Measurements from ENCODE around the gene RGS9.

The RGS9 gene

GRCh38 chr17:65222214-65222738 lies 85.1 kb downstream of the RGS9 start:
- DNase-seq, result no peak

GRCh38 chr17:65225061-65225460 lies 87.9 kb downstream of the RGS9 start:
- DNase-seq, result no peak

GRCh38 chr17:65226227-65226626 lies 89.1 kb downstream of the RGS9 start:
- DNase-seq, result no peak

GRCh38 chr17:65227637-65228036 lies 90.5 kb downstream of the RGS9 start:
- DNase-seq, result no peak

GRCh38 chr17:65228287-65228686 lies 91.1 kb downstream of the RGS9 start:
- no peak for DNase-seq

- DNase-seq, result peak; percentile 47 to 73
These were observed 91.8 kb downstream of the RGS9 start for GRCh38 chr17:65228734-65229620.

GRCh38 chr17:65229621-65229995 lies 92.4 kb downstream of the RGS9 start:
- DNase-seq, result no peak

GRCh38 chr17:65230040-65230439 lies 92.9 kb downstream of the RGS9 start:
- no peak for DNase-seq

GRCh38 chr17:65231086-65231485 lies 93.9 kb downstream of the RGS9 start:
- no peak for DNase-seq

- DNase-seq, result peak; percentile 39 to 59
These were observed 94.6 kb downstream of the RGS9 start for GRCh38 chr17:65231662-65232335.

- no peak for DNase-seq
These were observed 98.1 kb downstream of the RGS9 start for GRCh38 chr17:65235284-65235683.

GRCh38 chr17:65236321-65236720 lies 99.2 kb downstream of the RGS9 start:
- DNase-seq, result no peak

GRCh38 chr17:65243838-65244625 lies 106.9 kb downstream of the RGS9 start:
- no peak for DNase-seq

- no peak for DNase-seq
These were observed 109.1 kb downstream of the RGS9 start for GRCh38 chr17:65246252-65246651.

- DNase-seq, result no peak
These were observed 112.6 kb downstream of the RGS9 start for GRCh38 chr17:65249774-65250173.

GRCh38 chr17:65254166-65254565 lies 117.0 kb downstream of the RGS9 start:
- no peak for DNase-seq

- DNase-seq, result no peak
These were observed 122.1 kb downstream of the RGS9 start for GRCh38 chr17:65259281-65259680.

GRCh38 chr17:65259696-65260485 lies 122.7 kb downstream of the RGS9 start:
- DNase-seq, result no peak

- DNase-seq, result no peak
These were observed 123.5 kb downstream of the RGS9 start for GRCh38 chr17:65260626-65261025.

GRCh38 chr17:65261152-65261551 lies 124.0 kb downstream of the RGS9 start:
- no peak for DNase-seq

- peak in 1 of 2 donors; percentile 17 for DNase-seq
These were observed 124.8 kb downstream of the RGS9 start for GRCh38 chr17:65261682-65262636.
